Middle frontal gyrus (tissue), 1 donor: ENCODE data around the gene SPARCL1.

Experiments
- DNase-seq: peaks from one replicate; pipeline ENCODE4 v3.0.0-alpha.2; 2015; ENCODE audit warnings: low spot score; ENCODE audit errors: extremely low spot score

The SPARCL1 gene

GRCh38 chr4:87541521-87541920 is 12.3 kb upstream of the SPARCL1 start:
- DNase-seq: no peak

GRCh38 chr4:87540146-87541058 is 11.2 kb upstream of the SPARCL1 start:
- DNase-seq: no peak

GRCh38 chr4:87532907-87533306 is 3.7 kb upstream of the SPARCL1 start:
- no peak for DNase-seq

- no peak for DNase-seq
Observed at GRCh38 chr4:87532109-87532508, 2.9 kb upstream of the SPARCL1 start.

- DNase-seq: no peak
Observed at GRCh38 chr4:87531621-87532020, 2.4 kb upstream of the SPARCL1 start.

GRCh38 chr4:87530868-87531267 is 1.7 kb upstream of the SPARCL1 start:
- no peak for DNase-seq

GRCh38 chr4:87530229-87530628 is 1.1 kb upstream of the SPARCL1 start:
- DNase-seq: no peak

GRCh38 chr4:87527431-87528220 is 1.6 kb downstream of the SPARCL1 start:
- no peak for DNase-seq

GRCh38 chr4:87525636-87526295 is 3.4 kb downstream of the SPARCL1 start:
- DNase-seq: peak; percentile 59

GRCh38 chr4:87524456-87524855 is 4.7 kb downstream of the SPARCL1 start:
- no peak for DNase-seq

GRCh38 chr4:87523307-87523706 is 5.9 kb downstream of the SPARCL1 start:
- no peak for DNase-seq

GRCh38 chr4:87521757-87522374 is 7.3 kb downstream of the SPARCL1 start:
- DNase-seq: no peak

- no peak for DNase-seq
Observed at GRCh38 chr4:87521319-87521718, 7.9 kb downstream of the SPARCL1 start.

- no peak for DNase-seq
Observed at GRCh38 chr4:87517621-87518020, 11.6 kb downstream of the SPARCL1 start.

- no peak for DNase-seq
Observed at GRCh38 chr4:87516683-87517082, 12.5 kb downstream of the SPARCL1 start.

GRCh38 chr4:87512400-87512799 is 16.8 kb downstream of the SPARCL1 start:
- DNase-seq: no peak

GRCh38 chr4:87511500-87511899 is 17.7 kb downstream of the SPARCL1 start:
- DNase-seq: no peak

GRCh38 chr4:87510747-87511146 is 18.4 kb downstream of the SPARCL1 start:
- no peak for DNase-seq

- DNase-seq: no peak
Observed at GRCh38 chr4:87506974-87507701, 22.0 kb downstream of the SPARCL1 start.

- DNase-seq: no peak
Observed at GRCh38 chr4:87505862-87506261, 23.3 kb downstream of the SPARCL1 start.
